HL-60/S4 treated with retinoic acid at 250 ng/mL for 4 days and 3 days (cell line): Measurements from ENCODE around the gene C11orf42.

ENCODE experiments used
- in situ Hi-C: fragments of 300-500 bp; cut with MboI; formaldehyde crosslinking; loops from 2 replicates; pipeline ENCODE4 v1.7.0; 2022; ENCODE audit warnings: low sequenced_read_pairs

Gene C11orf42

GRCh38 chr11:6251990-6252473 is 46.7 kb downstream of the C11orf42 start:
- in situ Hi-C loops = no loop called here

DNA sequence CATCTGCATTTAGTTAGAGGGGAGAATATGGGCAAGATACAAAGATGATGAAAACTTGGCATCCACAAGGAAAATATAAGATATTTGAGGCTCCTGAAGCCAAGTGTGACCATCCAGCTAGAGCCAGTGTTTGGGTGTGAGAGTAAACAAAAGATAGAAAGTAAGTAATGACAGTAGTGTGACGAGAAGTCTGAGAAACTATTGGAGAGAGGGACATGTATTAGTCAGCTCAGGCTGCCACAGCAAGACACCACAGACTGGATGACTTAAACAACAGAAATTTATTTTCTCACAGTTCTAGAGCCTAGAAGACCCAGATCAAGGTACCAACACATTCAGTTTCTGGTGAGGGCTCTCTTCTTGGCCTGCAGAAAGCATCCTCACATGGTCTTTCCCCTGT is 47.8 kb downstream of the C11orf42 start:
- in situ Hi-C loops = no loop called here

- in situ Hi-C loops = no loop called here
Measured at GRCh38 chr11:6258141-6258540, 52.8 kb downstream of the C11orf42 start.

DNA sequence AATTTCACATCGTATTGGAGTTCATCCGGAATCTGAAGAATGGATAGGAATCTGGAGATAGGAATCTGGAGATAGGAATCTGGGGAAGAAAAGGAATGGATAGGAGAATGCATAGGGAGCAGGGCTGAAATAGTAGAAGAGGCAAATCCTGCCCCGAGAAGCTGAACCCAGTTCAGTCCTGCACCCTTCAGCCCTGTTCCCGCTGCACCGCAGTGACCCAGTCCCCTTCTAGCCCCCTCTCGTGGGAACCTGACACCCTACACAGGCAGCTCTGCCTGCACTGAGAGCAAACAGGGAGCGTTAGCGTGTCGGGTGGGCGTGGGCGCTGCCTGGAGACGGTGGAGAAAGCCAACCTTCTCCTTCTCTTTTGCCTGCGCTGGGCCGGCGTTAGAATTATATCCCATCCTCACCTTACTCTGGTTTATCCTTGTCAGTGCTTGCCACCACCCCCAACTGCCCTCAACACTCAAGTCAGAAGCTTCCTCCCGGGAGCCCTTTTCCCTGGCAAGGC is 53.3 kb downstream of the C11orf42 start:
- in situ Hi-C loops = no loop called here

- in situ Hi-C loops = no loop called here
Measured at GRCh38 chr11:6260207-6260726, 54.9 kb downstream of the C11orf42 start.
